ENCODE data around the gene FAM241A.

DNA sequence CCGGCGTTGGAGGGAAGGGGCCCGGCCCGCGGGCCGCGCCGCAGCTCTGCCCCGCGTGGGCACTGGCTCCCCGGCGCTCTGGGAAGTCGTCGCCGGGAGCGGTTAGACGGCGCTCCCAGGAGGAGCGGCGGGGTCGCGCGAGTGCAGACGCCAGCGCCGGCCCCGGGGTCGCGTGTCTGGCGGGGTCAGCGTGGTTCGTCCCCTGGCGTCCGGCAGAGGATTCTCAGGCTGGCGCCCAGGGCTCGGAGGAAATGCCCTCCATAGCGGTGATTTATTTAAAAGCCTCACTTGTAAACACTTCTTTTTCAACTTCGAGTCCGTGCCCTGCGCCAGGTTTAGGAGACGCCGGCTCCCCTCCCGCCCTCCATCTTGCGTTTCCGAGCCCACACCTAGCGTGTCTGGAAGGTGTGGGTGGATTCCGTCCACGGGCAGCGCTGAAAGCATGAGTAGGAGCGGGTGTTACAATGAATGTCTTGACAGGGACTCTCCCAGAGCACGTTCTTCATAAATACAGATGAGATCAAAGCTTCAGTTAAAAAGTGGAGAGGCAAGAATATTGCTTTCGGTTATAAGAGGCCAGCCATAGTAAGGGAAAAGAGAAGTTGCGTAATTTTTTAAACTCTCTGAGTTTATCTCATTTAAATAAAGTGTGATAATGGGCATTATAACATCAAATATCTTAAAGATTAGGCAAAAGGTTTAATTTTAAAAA, 692 bp downstream of the FAM241A start:
- TF ChIP-seq, protein P1, sequence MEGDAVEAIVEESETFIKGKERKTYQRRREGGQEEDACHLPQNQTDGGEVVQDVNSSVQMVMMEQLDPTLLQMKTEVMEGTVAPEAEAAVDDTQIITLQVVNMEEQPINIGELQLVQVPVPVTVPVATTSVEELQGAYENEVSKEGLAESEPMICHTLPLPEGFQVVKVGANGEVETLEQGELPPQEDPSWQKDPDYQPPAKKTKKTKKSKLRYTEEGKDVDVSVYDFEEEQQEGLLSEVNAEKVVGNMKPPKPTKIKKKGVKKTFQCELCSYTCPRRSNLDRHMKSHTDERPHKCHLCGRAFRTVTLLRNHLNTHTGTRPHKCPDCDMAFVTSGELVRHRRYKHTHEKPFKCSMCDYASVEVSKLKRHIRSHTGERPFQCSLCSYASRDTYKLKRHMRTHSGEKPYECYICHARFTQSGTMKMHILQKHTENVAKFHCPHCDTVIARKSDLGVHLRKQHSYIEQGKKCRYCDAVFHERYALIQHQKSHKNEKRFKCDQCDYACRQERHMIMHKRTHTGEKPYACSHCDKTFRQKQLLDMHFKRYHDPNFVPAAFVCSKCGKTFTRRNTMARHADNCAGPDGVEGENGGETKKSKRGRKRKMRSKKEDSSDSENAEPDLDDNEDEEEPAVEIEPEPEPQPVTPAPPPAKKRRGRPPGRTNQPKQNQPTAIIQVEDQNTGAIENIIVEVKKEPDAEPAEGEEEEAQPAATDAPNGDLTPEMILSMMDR (IDR thresholded peaks at IDR 0.05), result no peak
- no peak for TF ChIP-seq EP300 (IDR thresholded peaks at IDR 0.05)
- no peak for TF ChIP-seq POLR2A (IDR thresholded peaks at IDR 0.05)

All from ovary (tissue), 3 donors.